ENCODE results near the gene XKR7.

Gene XKR7

DNA sequence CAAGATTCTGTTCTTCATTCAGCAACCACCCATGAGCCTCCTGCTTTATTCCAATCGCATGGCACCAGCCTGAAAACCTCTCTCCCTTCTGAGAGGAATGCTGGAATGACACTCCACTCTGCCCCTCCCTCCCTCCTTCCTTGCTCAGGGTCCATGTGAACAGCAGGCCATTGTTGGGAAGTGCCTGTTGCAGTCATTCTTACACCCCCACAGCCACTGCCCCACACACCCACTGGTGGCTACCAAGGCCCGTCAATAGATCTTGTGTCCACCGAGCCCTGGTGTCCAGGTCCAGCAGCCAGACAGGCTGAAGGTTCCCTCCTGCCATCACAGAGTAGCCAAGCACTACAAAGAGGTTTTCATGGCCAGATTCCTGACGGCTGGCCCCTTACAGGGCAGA lies 22.6 kb upstream of the XKR7 start:
- DNase-seq (ENCODE audit: low spot score) = no peak

DNA sequence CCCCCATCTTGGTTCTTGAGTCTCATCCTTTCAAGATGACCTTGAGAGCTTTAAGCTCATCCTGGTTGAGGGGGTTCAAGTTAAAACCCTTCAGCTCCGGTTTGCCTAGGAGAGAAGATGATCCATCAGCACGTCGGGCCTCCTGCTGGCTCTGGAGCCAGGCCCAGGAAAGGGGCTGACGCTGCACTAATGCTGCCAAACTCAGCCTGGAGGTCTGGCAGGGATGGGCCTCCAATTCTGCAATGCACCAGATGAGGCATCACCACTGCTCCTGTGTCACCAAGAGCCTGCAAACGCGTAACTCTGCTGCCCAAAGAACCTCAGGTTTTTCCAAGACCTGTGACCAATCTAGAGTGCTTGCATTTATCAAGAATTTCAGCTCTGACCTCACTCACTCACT lies 22.2 kb upstream of the XKR7 start:
- peak; percentile 63 for DNase-seq (ENCODE audit: low spot score)

DNA sequence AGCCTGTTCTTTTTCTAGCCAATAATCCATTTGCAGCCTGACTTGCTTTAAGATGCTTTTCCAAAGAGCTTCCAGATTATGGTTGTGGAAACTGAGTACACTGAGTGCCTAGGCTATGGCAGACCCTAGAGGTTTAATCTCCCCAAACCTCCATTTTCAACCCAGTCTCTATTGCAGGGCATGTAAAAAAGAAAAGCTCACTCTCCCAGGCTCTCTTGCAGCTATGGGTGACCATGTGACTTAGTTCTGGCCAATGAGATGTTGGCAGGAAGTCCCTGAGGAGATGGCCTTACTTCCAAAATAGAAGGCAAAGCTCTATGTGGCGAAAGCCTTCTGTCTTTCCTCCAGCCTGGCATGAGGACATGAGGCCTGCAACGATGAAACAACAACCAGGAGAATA lies 19.9 kb upstream of the XKR7 start:
- no peak for DNase-seq (ENCODE audit: low spot score)

DNA sequence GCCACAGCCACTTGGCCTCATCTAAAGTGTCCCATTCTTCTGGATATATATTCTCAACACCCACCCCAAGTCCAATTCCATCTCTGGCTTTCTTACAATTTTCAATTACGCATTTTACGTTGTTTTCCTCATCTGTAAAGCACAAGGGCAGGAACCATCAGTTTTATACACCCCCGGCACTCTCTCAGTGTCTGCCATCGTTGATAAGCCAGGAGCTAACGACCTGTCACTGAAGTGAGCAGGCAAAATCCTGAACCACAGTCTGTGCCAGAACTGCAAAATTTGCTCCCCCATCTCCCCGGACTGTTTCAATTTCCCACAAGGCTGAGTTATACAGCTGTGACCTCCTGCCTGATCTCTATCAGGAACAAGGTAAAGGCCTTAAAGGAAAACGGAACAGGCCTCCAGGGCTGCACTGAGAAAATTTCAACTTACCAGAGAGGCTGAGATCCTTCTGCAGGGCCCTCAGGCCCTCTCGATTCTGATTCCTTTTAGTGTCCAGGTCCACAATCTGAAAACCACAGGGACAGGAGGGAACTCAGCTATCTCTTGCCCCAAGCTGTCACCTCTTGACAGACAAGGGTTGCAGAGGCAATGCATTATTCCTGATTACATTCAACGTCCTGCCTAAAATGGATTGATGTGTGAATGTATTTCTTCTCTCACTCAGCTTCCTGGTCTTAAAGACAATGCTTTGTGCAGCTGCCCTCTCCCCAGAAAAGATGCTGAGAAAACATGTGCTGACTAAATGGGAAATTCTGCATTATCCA lies 17.9 kb upstream of the XKR7 start:
- DNase-seq (ENCODE audit: low spot score) = no peak

DNA sequence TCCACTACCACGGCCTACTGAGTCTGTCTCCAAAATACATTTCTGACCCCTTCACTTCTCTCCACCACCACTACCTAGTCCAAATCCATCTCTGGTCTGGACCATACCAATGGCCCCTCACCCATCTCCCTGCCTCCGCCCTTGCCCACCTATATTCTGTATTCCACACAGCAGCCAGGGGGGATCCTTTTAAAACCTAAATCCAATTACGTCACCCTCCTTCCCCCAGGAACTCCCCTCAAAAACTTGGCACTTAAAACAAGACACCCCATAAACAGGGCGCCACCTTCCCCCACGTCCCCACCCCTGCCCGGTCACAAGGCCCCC lies 16.8 kb upstream of the XKR7 start:
- no peak for DNase-seq (ENCODE audit: low spot score)

DNA sequence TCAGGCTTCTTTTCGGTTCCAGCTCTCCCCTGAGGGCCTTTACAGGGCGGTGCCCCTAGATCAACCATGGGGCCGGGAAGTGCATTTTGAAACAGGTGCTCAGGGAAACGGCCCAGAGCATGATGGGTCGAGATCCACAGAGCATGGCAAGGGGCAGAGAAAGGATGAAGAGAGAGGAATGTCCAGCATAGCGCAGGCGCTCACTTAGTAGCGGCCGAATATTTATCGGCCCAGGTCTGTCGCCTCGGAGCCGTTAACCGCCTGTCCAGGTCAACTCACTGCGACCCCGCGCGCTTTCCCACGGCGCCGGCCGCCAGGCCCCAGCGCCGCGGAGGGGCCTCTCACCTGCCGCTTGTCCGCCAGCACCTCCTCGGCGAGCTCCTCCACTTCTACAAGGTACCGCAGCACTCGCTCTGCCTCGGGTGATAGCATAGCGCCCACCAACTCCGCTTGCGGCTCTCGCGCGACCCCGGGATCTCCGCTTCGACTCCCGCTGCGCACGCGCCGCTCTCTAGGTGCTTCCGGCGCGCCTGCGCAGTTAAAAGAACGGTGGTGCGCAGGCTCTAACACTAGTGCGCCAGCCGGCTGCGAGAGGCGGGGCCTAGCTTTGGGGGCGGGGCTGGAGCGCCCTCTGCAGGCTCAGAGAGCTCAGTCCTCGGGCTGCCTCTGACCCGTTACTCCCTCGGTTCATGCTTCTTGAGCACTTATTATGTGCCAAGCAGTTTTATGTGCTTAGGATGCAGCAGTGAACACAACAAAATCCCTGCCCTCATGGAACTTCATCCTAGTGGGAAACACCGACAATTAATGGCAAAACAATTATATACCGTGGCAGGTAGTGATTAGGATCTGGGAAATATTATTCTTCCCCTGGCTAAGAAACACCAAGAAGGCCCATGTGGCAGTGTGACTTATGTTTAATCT lies 16.2 kb upstream of the XKR7 start, which contains the start of gene PDRG1:
Gene PDRG1 (minus strand): TSS at position 517 of the 924 bp plus-strand sequence. CDS start 85 bp downstream, at position 432.
- DNase-seq (ENCODE audit: low spot score) = peak; percentile 86

DNA sequence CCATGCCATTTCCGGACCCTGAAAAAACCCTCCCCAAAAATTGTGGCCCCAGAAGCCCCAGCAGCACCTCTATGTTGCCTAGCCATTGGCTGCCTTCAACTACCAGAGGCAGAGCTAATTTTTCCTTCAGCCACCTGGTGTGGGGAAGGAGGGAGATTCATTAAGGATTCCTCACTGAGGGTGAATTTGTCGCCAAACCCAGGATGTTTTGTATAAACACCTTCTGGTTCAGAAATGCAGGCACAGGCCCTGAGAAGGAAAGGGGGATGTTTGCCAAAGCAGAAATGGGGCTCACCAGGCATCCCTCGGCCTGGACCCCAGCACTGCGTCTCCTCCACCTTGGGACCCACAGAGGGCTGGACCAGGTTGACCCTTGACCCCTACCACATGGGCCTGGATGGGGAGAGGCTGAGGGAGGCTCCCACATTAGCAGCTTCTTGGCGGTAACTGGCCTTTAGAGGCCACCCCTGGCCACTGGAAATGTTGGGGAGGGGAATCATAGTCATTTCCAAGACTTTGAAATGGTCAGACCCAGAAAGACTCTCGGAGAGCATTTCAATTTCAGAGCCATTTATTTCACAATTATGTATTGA lies 14.3 kb upstream of the XKR7 start:
- no peak for DNase-seq (ENCODE audit: low spot score)

DNA sequence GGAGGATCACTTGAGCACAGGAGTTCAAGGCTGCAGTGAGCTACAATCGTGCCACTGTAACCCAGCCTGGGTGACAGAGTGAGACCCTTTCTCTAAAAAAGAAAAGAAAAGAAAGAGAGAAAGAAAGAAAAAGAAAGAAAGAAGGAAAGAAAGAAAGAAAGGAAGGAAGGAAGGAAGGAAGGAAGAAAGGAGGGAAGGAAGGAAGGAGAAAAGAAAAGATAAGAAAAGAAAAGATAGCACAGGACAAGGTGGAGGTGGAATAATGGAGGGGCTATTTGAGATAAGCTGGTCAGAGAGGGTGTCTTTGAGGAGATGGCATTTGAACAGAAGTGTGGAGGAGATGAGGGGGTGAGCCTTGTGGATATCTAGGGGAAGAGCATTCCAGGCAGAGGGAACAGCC lies 13.5 kb upstream of the XKR7 start:
- no peak for DNase-seq (ENCODE audit: low spot score)

DNA sequence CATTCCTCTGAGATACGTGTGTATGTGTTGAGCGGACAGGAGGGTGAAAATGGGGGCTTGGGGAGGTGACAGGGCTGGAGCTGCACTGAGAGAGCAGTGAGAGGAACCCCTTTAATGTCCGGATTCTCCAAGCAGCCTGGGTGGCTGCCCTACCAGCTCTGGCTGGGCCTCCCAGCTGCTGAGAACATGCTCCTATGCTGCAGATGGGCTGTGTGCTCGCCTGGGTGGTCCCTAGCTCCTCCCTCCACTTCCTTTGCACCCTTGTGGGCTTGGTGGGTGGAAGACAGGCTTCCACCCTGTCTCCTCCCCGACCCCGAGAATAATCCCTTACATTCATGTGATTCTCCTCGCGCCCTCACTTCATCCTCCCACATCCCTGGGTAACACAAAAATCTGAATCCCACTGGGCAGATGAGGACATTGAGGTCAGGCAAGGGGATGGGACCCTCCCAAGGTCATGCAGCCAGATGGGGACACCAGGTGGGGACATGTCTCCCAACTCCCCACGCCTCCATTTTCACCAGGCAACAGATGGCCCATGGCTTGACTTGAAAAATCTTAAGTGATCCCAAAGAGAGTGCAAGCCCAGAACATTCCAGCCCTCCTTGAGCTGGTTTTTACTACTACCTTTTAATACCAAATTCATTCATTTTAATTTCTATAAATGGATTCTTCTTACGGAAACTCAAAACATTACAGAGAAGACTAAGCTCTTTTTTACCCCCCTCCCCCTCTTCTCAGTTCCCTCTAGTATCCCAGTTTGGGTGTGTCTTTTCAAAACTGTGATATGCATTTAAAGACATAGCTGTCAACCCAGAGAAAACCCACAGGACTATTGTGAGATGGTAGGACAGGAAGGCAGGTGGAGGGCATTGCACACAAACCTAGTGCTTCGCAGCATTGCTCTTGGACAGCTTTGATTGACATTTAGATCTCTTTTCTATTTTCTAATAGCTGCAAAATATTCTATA lies 11.1 kb upstream of the XKR7 start:
- DNase-seq (ENCODE audit: low spot score) = no peak

DNA sequence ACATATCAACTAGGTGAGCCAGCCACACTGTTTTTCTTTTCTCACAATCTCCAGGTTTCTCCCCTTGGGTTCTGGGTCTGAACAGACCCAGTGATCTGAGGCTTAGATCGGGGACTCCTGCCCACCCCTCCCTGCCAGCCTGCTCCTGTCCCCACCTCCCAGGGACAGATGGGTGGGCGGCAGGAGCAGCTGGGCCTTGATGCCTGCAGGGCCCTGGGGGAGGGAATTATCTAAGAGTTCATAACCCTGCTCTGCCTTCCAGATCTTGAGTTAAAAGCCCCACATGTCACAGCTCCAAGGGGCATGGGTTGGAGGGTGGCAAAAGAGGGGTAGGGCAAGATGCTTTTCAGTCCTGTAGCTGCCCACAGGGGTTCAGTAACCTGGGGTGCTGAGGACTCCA lies 5.2 kb upstream of the XKR7 start:
- no peak for DNase-seq (ENCODE audit: low spot score)

DNA sequence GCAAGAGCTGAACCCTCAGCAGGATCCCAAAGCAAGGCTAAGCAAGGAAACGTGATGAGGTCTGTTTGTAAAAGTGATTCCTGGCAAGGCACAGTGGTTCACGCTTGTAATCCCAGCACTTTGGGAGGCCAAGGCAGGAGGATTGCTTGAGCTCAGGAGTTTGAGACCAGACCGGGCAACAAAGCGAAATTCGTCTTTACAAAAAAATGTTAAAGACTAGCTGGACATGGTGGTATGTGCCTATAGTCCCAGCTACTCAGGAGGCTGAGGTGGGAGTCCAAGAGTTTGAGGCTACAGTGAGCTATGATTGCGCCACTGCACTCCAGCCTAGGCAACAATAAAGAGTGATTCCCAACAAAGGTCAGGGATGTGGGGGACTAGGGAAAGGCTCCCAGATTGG lies 4.1 kb upstream of the XKR7 start:
- DNase-seq (ENCODE audit: low spot score) = no peak

DNA sequence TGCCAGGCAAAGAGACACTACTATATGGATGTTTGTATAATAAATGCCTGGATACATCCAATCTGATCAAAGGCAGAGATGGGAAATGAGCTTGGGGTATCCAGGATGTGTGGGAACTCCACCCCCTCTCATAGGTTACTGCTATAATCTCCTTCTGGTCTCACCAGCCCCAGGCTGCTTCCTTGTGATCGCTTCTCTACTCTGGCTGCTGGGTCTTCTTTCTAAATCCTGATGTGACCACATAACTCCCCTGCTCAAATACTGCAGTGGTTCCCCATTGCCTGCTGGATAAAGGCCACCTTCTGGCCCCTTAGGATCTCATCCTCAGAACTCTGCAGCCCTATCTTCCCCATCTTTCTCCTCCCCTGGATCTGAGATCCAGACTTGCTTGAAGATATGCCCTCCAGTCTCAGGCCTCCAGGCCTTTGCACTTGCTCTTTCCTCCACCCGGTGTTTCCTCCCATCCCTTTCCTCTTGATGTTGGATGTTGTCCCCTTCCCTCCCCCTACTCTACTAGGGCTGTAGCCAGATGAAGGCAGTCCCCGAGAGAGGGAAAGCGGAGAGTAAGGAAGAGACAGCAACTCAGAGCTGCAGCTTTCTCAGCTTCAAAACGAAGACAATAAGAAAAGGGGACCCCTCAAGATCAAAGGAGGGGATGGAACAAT lies 828 bp upstream of the XKR7 start:
- no peak for DNase-seq (ENCODE audit: low spot score)

DNA sequence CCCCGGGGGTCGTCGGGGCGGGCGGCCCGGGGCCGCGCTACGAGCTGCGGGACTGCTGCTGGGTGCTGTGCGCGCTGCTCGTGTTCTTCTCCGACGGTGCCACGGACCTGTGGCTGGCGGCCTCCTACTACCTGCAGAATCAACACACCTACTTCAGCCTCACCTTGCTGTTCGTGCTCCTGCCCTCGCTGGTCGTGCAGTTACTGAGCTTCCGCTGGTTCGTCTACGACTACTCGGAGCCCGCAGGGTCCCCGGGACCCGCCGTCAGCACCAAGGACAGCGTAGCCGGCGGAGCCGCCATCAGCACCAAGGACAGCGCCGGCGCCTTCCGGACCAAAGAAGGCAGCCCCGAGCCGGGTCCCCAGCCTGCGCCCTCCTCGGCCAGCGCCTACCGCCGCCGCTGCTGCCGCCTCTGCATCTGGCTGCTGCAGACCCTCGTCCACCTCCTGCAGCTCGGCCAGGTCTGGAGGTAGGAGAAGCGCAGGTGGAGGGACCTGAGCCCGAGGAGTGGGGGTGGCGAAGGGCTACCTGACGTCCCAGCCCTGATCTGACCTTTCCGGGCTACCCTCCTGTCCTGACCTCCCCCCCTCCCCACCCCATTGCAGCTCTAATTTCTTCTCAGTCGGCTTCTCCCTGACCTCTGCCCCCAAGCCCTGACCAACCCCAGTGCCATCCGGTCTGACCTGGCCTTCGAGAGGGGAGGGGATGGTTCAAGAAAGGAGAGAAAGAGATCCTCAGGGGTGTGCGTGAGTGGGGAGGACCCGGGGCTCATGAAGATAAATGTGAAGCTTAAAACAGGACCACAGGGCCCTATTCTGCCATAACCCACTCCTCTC lies 558 bp downstream of the XKR7 start:
- peak; percentile 56 for DNase-seq (ENCODE audit: low spot score)

DNA sequence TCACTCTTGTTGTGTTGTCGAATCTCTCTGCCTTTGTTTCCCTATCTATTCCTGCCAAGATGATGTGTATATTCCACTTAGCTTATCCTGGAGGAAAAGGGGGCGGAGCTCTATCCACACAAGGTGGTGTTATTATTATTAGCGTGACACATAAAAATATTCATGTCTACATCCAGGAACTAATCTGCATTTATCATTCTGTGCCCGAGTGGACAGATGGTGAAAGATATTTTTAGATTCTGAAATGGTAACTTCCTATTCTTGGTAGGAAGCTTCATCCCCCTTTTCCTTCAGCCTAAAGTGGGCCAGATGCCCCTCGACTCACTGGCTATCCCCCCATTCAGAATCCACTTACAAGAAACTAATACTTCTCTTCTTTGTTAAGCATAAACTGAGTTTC lies 2.0 kb downstream of the XKR7 start:
- DNase-seq (ENCODE audit: low spot score) = no peak

DNA sequence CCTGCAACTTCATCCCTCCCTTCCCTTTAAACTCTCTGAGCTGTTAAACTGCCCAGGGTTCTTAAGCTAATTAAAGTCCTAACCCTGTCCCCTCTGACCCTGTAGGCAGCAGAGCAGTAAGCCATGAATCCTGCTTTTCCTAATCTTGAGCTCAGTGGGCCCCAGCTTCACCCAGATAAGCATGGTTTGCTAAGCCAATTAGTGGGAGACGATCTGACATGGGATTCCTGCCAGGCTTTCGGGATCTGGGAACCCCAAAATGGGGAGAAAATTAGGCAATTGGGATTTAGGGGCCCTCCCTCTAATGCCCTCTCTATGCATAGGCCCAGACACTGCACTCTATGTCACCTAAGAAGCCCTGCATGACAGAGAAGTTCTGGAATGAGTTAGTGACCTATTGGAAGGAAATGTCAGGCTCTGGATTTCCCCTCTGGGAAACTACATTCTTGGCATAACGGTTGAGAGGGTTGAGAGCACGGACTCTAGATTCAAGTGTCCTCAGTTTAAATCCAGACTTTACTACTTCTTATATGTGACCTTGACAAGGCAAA lies 4.6 kb downstream of the XKR7 start:
- no peak for DNase-seq (ENCODE audit: low spot score)

DNA sequence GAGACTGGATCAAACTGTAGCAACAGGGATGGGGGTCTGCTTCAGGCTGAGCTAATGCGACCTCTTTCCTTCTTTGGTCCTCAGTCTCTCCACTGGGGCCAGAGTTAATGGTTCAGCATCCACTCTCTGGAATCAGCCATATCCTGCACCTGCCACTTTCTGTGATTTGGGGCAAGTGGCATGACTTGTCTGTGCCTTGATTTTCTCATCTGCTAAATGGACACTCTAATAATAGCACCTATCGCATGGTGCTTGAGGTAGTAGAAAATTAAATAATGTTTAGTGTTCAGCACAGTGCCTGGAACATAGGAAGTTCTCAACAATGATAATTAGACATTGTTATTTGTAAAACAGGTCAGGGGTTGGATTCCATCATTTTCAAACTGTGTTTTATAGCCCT lies 6.3 kb downstream of the XKR7 start:
- DNase-seq (ENCODE audit: low spot score) = no peak

DNA sequence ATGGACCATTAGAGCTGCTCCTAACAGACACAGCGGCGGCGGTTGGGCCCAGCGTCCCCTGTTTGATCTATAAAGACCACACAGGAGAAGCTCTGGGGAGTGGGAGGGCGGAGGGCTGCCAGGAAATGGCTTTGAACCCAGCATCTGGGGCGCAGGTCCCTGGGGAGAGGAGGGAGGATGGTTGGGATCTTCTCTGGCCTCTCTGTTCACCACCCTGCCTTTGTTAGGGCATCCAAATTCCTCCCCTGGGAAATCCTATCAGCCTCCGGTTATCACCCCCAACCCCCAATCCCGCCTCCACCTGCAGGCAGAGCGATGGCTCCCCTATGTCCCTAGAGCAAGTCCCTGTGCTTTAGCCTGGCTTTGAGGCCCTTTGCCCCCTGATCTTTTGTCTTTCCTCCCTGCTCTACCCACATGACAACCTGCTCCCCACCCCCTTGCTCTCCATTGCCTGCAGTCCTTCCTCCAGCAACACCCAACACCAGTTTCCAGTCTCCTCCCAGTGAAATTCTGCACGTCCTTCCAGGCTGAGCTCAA lies 7.1 kb downstream of the XKR7 start:
- no peak for DNase-seq (ENCODE audit: low spot score)

DNA sequence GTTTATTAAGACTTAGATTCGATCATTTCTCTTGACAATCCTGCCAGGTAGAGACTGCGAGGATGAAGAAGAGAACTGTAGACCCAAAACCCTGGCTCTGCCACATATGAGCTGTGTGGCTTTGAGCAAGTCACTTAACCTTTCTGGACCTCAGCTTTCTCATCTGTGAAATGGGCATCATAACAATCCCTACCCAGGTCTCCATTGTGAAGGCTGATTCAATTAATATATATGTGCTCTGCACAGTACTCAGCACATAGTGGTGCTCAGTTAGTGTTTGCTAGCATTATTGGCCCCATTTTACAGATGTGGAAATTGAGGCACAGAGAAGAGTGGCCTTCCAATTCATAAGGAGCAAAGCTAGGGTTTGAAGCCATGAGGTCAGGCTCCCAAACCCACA lies 7.9 kb downstream of the XKR7 start:
- DNase-seq (ENCODE audit: low spot score) = no peak

DNA sequence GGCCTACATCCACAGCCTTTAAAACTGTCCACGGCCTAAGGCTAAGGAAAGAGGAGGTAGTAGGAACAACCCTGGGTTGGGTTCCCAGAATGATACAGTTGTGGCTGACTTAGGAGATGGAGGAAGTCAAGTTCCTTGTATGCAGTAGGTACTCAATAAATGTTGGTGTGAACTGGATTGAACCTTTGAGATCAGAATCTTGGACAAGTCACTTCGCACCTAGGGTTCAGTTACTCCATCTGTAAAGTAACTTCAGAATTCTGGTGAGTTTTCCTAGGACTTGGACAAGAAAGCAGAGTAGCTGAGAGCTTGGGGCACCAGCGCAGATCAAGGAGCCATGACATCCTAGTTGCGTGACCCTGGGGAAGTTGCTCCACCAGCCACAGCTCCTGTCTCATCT lies 9.1 kb downstream of the XKR7 start:
- DNase-seq (ENCODE audit: low spot score) = no peak

All from Ammon's horn (tissue), 1 donor.